Right ventricle myocardium superior (tissue), 1 donor: ENCODE results near the gene ZCCHC8. TPM values are rescaled to one million over a fixed set of nuclear protein-coding genes. Genes with fewer than 3 reads are reported as not detected.
"Not testable (repeated sequence)": the region's sequence is repeated elsewhere in the genome, so short reads cannot be mapped to it uniquely, and the experiment has no call there.

Experiments used
- ATAC-seq: fragments of 200-7000 bp; cut with Tn5 transposase; one replicate; pipeline ENCODE4 v1.9.1; 2020; ENCODE audit warnings: mild to moderate bottlenecking; ENCODE audit not compliant: poor library complexity
- DNase-seq: peaks from one replicate; pipeline ENCODE4 v3.0.0-alpha.2; 2020
- intact Hi-C: fragments of 100-400 bp; cut with DNase I; formaldehyde crosslinking; loops from one replicate; pipeline ENCODE4 v1.11.2; 2022
- total RNA-seq: library from RNA; stranded (reverse); fragmentation: NEBNext Ultra II Directional; extraction: Animal tissue kit (Norgen Biotek cat#: 25700); gene quantifications from one replicate; pipeline ENCODE4 v1.2.1, GENCODE V29; 2021
- donor health status: DM: no; HTN: yes; CAD: no; lungs with severe emphysema.

The ZCCHC8 gene
- total RNA-seq, 1 donor from 2014 or later: 8.0 TPM

DNA sequence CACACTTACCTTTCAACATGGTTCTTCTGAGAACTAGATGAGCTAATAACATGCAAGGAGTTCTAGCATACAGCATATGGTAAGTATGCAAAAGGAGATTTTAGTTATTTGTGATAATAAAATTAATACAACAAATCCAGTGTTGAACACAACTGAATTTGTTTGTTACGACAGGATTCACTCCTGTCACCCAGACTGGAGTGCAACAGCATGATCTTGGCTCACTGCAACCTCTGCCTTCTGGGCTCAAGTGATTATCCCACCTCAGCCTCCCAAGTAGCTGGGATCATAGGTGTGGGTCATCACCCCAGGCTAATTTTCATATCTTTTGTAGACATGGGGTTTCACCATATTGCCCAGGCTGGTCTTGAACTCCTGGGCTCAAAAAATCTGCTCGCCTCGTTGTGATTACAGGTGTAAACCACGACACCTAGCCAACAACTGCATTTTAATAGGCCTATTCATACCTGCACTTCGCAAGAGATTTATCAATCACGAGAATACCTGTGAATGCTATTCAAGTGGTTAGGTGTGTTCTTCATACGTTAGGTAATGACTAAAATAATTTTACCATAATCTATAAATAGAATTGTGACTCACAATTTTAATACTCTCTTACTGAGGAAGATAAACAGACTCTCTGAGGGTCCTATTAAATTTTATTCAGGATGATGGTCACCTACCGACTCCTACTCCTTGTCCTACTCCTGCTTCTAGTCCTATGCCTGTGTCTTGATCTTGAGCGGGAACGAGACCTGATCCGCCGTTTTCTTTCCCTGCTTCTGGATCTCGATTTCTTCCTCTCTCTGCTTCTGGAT lies 16.0 kb upstream of the ZCCHC8 start:
- ATAC-seq (no peak), DNase-seq (no peak)
- intact Hi-C loops: no loop called here

DNA sequence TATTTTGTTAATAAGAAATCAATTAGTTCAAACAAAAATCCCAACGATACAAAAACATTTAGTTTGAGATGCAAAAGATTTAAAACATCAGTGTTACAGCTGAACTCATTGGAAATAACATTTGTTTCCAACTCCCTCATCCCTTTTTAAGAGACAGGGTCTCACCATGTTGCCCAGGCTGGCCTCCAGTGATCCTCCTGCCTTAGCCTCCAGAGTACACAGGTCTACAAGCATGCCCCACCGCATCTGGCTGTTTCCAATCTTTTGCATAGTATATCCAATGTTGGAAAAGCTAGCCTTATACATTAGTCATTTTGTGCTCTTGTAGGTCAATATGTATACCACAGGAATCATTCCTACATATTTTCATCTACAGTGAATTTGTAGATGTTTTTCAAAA lies 14.5 kb upstream of the ZCCHC8 start:
- DNase-seq (no peak), ATAC-seq (no peak)
- intact Hi-C loops: no loop called here

DNA sequence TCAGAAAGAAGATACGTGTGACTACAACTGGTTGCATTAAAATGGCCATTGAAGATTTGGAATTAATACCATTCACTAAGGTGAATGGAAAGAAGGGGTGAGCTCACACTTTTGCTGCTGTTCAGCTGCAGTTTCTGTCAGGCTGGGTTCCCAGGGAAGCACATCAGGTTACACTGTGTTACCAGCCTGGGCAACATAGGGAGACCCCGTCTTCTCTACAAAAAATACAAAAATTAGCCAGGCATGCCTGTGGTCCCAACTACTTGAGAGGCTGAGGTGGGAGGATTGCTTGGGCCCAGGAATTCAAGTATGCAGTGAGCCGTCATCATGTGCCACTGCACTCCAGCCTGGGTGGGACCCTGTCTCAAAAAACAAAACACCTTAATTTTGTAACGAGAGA lies 12.9 kb upstream of the ZCCHC8 start:
- ATAC-seq (no peak), DNase-seq (no peak)
- intact Hi-C loops: no loop called here

DNA sequence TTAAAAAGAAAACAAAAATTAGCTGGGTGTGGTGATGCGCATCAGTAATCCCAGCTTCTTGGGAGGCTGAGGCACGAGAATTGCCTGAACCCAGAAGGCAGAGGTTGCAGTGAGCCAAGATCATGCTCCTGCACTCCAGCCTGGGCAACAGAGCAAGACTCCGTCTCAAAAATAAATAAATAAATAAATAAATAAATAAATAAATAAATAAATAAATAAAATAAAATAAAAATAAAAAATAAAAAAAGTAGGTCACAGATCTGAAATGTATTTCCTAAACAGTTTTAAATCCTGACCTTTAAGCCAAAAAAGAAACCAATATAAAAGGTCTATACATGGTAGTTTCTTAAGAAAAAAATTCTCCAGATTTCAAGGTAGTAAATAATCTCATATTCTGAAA lies 12.3 kb upstream of the ZCCHC8 start:
- ATAC-seq, DNase-seq, intact Hi-C loops: not testable (repeated sequence)

DNA sequence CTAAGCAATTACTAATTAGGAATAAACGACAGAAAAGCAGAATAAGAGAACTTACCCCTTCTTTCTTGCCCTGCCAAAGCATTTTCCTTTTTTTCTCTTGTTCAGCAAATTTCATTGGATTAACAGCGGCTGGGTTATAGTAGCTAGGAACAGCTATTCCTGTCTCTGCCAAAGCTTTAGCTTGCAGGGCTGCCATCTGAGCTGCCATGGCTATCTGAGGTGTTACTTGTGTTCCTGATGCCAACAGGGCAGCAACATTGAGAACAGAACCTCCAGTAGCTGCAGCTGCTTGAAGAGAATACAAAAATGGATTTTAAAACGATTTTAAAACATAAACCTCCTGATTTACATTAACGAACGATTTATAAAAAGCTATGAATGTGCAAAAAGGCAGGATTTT lies 7.4 kb upstream of the ZCCHC8 start:
- intact Hi-C loops: no loop called here
- ATAC-seq: peak; percentile 69
- DNase-seq: no peak

DNA sequence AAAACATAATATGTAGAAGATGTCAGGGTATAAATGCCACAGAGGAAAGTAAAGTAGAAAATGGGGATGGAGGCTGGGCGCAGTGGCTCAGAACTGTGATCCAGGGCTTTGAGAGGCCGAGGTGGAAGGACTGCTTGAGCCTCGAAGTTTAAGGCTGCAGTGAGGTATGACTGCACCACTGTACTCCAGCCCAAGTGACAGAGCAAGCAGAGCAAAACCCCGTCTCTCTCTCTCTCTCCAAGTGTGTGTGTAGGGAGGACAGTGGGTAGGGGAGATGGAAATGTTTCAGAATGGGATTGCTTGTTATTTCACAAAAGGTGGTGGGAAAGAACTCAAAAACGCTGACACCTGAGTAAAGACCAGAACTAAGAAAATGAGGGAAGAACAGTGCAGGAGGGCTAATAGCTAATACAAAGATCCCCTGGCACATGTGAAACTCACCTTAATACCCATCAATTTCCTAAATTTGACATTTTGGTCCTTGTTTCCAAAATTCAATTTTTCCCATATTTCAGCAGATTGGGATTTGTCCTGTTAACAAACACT lies 5.7 kb upstream of the ZCCHC8 start:
- ATAC-seq (no peak), DNase-seq (no peak)
- intact Hi-C loops: no loop called here

DNA sequence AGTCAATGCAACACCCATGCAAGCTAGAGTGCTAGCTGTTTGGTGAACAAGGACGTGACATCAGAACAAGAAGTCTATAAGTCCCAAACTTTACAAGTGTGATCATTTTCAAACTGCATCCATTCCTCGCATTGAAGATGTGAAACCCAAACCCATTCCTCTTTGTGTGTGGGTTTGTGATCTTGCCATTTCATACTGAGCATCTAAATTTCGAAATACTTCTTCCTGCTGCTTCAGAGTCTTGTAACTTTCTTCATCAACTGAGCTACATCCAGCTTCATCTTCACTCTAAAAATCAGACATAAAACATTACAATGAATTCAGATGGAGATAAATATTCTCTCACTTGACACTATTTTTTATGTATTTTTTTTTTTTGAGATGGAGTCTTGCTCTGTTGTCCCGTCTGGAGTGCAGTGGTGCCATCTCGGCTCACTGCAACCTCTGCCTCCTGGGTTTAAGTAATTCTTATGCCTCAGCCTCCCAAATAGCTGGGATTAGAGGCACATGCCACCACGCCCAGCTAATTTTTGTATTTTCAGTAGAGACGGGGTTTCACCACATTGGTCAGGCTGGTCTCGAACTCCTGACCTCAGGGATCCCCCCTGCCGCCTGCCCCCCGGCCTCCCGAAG lies 4.8 kb upstream of the ZCCHC8 start:
- DNase-seq: no peak
- intact Hi-C loops: no loop called here

DNA sequence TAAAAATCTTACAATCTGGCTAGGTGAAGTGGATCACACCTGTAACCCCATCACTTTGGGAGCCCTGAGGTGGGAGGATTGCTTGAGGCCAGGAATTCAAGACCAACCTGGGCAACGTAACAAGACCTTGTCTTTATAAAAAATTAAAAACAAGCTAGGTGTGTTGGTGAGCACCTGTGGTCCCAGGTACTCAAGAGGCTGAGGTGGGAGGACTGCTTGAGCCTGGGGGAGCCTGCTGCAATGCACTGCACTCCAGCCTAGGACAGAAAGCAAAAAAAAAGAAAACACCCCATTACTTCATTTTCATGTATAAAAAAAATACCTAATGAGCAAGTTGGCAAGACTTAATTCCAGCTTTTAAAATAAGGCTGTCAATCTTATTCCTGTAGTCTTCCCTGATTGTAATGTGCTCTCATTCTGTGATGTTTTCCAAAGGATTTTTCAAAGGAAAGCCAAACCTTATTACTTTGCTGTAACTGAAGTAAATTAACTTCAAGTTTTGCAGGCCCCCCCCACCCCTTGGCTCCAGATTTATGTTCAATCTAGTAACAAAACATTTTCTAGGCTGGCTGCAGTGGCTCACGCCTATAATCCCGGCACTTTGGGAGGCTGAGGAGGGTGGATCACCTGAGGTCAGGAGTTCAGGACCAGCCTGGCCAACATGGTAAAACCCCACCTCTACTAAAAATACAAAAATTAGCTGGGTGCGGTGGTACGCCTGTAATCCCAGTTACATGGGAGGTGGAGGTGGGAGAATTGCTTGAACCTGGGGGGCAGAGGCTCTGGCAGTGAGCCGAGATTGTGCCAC lies 3.3 kb upstream of the ZCCHC8 start:
- DNase-seq (no peak), ATAC-seq (no peak)
- intact Hi-C loops: no loop called here

More for the DNA sequence above, 4.8 kb upstream of the ZCCHC8 start:
- no peak for ATAC-seq

DNA sequence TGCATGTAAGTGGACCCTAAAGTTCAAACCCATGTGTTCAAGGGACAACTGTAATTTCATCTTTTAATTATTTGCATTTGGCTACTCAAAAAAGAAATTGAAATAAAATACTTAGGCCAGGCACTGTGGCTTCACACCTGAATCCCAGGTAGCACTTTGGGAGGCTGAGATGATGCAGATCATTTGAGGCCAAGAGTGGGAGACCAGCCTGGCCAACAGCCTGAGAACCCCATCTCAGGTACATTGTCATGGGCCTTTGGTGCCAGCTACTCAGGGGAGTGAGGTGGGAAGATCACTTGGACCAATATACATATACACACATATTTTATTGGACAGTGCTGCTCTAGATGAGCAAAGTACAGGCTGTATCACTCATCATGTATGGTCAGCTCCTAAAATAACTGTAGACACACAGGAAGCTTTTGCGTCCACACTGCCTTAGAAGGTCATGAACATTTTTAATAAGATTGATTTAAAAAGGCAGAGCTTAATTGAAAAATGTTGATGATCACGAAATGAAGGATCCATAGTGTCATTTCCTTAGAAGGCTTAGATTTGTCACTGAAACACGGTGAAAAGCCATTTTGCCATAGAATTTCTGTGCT lies 2.5 kb upstream of the ZCCHC8 start:
- ATAC-seq (no peak), DNase-seq (no peak)
- intact Hi-C loops: no loop called here

DNA sequence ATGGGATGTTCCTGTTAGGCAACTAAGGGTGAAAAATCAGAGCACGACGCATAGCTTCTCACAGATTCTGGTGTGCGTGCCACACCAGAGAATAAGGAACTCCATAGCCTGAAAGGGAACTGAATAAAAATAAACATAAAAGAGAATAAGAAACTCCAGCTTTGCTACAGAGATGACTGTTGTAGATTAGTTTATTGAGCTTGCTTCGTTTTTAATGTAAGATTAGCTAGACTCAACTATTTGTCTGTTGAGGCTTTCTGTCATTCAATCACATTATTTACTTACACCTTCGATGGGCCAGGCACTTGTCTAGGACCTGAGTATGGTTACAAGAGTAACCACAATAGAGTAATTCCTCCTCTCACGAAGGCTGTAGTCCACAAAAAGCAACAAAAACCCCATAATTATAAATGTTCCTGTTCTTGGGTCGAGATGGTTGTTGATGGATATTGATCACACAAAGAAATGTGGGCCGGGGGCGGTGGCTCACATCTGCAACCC lies 807 bp upstream of the ZCCHC8 start:
- ATAC-seq (no peak), DNase-seq (no peak)
- intact Hi-C loops: no loop called here

DNA sequence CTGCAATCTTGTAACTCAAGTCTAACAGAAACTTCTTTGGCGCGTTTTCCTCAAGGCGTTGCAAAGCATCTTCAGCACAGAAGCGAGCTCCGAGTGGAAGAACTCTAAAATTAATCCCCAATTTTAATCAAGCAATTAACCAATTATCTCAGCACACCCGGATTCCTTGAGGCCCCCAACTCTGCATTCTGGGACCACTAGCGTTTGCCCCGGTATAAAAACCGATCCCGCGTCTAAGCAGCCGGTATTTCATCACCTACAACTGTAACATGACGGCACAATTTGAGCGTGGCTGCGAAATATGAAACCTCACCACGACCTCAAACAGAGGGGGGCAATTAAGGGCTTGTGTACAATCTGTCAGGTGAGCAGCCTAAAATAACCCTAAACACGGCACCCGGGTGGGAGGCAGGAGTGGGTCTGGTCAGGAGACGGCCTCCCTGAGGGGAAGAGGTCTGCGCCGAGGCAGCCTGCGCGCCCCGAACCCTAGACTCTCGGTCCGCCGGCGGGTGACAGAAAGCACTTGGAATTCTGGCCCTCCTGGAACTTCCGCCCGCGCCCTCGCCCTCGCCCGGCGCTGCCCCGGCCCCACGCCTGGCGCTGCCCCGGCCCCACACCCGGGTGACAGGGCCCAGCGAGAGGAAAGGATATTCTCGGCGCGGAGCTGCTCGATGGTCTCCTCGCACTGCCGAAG lies 594 bp downstream of the ZCCHC8 start:
- peak; percentile 66 for ATAC-seq
- peak; percentile 65 for DNase-seq
- intact Hi-C loops: no loop called here

DNA sequence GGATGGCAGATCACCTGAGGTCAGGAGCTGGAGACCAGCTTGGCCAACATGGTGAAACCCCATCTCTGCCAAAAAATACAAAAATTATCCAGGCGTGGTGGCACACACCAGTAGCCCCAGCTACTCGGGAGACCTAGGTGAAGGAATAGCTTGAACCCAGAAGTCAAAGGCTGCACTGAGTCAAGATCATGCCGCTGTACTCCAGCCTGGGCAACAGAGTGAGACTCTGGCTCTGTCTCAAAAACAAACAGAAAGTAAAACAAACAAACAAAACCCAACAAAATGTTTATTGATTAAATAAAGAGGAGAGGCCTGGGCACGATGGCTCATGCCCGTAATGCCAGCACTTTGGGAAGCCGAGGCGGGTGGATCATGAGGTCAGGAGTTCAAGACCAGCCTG lies 5.5 kb downstream of the ZCCHC8 start:
- DNase-seq (no peak), ATAC-seq (no peak)
- intact Hi-C loops: no loop called here

DNA sequence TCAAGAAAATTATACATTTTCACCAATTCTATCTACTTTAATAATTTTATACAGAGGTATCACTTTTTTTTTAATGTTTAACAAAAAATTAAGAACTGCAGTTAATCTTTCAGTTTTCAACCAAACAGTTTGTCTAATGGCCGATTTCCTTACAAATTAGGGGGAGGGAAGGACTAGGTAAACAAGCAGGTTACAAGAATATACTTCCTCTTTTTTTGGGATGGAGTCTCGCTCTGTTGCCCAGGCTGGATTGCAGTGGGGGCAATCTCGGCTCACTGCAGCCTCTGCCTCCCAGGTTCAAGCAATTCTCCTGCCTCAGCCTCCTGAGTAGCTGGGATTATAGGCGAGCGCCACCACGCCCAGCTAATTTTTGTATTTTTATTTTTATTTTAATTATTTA lies 7.5 kb downstream of the ZCCHC8 start:
- DNase-seq, intact Hi-C loops, ATAC-seq: not testable (repeated sequence)

DNA sequence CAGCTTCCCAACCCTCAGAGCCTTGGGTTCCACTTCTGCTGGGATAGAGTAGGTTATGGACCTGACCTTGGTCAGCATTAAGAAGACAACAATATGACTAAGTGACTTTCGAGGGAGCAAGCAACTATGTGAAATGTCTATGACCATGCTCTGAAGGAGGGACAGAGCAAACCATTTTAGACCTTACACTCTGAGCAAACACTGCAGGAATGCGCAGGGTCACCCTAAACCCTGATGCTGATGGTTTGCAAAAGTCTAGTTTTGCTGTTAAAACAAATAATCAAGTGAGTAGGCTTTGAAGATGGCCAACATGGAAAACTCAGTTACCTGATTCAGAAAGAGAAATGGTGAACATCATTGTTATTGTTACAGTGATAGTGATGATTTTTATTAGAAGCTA lies 8.7 kb downstream of the ZCCHC8 start:
- DNase-seq (no peak), ATAC-seq (no peak)
- intact Hi-C loops: no loop called here

DNA sequence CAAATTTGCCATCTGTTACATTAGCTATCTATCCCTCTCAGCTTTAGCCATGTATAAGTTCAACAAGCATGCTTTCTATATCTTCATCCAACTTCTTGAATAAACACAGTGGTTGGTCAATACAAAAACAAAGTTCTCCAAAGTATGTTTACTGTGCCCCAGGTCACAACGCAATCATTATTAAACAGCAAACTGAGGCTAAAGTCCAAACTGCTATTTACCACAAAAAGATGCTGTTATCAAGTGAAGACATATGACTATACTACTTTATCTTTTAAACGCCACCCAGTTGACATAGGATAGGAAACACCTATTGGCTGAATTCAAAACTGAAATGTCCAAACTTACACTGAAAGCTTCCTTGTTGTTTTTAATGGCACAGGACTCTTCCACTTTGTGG lies 11.7 kb downstream of the ZCCHC8 start:
- DNase-seq (no peak), ATAC-seq (no peak)
- intact Hi-C loops: no loop called here

DNA sequence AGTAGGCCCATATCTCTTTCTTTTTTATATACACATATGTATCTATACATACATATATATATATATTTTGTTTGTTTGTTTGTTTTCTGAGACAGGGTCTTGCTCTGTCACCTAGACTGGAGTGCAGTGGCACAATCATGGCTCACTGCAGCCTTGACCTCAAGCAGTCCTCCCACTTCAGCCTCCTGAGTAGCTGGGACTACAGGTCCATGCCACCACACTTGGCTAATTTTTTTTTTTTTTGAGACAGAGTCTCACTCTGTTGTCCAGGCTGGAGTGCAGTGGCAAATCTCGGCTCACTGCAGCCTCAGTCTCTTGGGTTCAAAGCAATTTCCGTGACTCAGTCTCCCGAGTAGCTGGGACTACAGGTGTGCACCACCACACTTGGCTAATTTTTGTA lies 12.9 kb downstream of the ZCCHC8 start:
- DNase-seq, intact Hi-C loops, ATAC-seq: not testable (repeated sequence)

DNA sequence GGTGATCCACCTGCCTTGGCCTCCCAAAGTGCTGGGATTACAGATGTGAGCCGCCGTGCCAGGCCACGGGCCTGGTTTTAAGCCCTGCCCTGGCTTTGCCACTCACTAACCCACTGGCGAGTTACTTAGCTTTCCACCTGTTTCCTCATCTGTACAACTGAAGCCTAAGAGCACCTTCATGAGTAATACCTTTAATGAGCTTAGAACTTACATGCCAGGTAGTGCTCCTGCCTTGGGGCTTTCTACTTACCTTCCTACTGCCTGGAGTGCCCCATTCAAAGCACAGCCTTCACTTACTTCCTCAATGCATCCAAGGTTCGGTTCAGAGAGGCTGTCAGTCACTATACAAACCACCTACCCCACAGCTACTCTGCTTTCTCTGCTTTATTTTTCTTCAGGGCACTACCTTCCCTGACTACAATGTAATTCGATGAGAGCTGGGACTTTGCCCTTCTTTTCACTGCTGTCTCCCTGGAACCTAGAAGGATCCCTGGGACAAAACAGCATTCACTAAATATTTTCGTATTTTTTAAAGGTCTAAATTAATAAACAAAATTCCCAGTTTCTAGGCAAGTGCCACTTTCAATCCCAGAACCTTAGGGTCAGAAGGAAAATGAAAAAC lies 13.8 kb downstream of the ZCCHC8 start:
- DNase-seq (no peak), ATAC-seq (no peak)
- intact Hi-C loops: no loop called here

DNA sequence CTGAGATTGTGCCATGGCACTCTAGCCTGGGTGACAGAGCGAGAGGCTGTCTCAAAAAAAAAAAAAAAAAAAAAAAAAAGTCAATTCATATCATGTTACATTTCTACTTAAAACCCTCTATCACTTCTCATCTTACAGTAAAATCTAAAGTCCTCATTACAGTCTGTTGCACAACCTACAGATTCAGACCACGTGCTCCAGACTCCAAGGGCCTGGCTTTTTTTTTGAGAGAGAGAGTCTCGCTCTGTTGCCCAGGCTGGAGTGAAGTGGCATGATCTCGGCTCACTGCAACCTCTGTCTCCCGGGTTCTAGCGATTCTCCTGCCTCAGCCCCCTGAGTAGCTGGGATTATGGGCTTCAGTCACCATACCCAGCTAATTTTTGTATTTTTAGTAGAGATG lies 14.4 kb downstream of the ZCCHC8 start:
- ATAC-seq, intact Hi-C loops, DNase-seq: not testable (repeated sequence)
